IPS-18c (cell line): ENCODE measurements around the gene HOXB2.

Experiments used
- H3K4me3 ChIP-seq: 2 replicates; pipeline ENCODE4 v1.7.0; 2013; ENCODE audit warnings: low read depth, mild to moderate bottlenecking, low read length, moderate library complexity; ENCODE audit not compliant: insufficient read depth
- H3K9me3 ChIP-seq: one replicate; pipeline ENCODE4 v1.6.1; 2013; ENCODE audit warnings: mild to moderate bottlenecking, low read length, moderate library complexity; ENCODE audit not compliant: control insufficient read depth, insufficient read depth

HOXB2 gene

DNA sequence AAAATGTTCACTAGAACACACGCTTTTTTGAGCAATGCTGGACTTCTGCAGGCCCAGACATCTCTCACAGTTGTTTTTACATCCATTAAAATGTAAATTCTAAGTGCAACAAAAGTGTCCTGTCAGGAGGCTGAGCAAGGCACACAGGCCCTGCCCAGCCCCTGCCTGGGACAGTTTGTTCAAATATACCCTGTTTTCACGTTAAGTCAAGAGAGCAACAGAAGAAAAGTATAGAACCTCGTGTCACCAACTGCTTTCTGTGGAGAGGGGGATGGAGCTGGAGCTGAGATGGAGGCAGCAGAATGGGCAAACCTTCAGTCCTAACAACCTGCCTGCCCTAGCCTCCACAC lies 4.3 kb upstream of the HOXB2 start:
- Histone ChIP-seq H3K4me3 (no peak overlapping the region), H3K9me3 (no peaks in the 10 kb centered on the region)

DNA sequence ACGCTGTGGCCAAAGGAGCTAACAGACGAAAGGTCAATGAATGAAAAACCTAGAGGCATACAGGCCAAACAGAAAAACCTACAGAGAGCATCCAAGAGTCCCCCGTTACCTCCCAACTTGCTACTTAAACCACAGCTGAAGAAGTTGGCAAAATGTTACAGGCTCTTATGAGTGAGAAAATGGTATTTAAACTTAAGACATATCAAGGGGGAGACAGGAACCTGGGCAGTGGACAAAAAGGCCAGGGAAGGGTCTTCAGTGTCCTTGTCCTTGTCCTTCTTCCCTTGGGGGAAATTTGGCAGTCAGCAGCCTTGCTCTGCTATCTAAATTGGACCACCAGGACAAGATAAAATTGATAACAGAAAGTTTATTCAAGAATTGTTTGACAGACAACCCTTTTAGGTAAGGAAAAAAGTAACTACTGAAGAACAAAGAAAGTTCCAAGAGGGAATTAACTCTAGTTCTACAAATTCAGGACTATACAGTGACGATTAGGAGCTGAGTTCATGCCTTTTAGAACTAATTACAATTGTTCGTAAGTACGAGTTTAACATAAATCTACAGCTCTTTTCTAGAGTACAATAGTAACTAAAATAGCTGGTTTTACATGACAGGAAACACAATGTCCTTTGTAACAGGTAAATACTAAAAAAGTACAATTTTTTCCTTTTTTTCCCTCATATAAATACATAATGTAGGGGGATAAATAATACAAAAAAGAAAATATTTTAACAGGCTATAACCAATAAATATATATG lies 3.8 kb upstream of the HOXB2 start:
- H3K4me3 ChIP-seq: peak overlapping the region; percentile 26; the same call in 1 of the 2 replicates
- no peaks in the 10 kb centered on the region for H3K9me3 ChIP-seq

DNA sequence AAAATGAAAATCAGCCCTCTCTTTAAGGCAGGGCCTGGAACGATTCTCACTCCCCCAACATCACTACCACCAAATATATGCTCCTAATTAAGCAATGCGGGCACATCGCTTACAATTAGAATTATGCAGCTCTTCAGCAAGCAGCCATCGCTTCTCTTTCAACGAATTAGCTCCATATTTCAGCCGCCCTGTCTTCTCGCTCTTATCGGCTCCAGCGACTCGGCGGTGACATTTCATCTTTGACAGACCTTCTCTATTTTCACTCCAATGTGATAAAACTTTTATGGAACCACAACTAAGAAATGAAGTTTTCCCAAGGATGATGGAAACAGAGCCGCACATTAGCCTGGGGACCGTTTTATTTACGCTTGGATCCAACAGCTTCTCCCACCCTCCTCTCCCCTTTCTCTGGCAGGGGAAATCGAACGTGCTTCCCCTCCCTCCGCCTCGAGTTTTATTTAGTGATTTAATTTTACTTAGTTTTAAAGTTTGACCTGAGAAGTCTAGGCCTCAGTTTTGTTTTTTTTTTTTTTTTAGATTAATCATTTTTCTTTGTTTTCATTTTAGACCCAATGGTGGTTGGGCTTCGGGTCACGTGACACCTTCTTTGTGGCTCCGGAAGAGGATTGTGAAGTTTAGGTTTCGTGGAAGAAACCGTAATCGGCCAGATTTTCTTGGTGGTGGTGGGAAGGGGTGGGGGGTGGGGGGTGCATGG lies 3.1 kb upstream of the HOXB2 start:
- H3K4me3 ChIP-seq: peak overlapping the region; percentile 26; the same call in 1 of the 2 replicates

DNA sequence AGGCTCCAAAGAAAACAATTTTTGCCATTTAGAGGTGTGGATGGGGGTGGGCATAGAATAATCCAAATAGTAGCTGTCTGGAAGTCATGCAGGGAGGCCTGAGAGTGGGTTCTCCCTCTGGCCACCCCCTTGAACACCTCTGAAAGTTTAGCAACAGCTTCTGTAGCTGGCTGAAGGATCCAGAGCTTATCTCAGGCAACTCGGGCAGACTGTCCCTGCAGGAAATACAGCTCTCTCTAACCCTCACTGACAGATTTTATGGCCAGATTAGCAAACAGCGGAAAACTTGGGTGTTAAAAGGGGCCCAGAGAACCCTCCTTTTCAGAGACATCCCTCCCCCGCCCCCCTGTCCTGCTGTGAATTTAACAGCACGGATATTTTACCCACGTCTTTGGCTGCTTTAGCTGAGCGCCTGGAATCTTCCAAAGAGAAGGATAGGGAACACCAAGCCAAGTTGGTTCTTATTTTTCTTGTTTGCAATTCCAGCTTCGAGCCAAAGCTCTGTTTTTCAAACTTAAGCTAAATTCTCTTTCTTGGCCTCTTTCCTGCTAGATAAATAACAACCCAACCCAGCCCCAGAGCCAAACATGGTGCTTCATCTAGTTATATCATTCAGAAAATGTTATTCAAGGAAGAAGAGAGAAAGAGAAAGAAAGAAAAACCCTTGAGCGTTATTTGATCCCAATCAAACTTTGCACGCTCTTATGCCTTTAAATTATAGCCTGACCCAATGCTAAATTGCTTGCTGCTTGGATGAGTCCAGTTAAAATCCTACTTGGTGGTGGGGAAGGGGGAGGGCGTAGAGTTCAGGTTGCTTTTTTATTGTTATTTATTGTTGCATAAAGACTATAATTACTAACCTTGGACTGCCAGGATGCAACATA lies 2.3 kb upstream of the HOXB2 start:
- peak overlapping the region; percentile 36; the same call in 1 of the 2 replicates for H3K4me3 ChIP-seq
- no peaks in the 10 kb centered on the region for H3K9me3 ChIP-seq

More for the DNA sequence above, 3.1 kb upstream of the HOXB2 start:
- no peaks in the 10 kb centered on the region for H3K9me3 ChIP-seq

DNA sequence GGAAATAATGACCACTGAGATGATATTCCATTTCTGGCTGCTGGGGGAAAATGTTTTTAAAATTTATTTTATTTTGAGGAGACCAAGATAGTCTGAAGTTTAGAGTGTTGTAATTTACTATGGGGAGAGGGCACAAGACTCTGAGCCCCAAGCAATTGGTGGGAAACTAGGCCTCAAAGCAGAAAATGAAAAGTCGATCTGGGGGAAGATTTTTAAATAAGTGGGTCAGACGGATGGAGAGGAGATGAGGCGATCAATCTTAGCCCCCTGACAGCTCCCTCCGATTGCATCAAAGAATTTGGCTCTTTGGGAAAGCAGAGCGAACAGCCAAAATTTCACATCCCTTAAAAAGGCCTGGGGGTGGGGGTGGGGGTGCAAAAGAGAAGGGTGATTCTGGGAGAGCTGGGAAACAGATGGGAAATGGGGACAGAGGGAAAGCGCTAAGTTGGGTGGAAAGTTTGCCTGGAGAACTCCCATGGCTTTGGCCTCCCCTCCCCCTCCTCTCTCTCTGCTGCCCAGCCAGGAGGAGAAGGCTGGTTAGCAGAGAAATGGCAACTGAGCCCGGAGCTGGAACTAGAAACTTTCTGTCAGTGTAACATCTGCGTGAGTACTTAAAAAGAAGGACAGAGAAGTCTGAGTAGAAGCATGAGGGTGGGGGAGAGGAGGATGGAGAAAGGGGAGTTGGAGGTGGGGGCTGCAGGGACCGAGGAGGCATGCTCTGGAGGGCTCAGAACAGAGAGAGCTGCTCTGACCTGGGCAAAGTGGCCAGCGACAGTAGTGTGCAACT lies 1.4 kb upstream of the HOXB2 start:
- H3K4me3 ChIP-seq: peak overlapping the region; percentile 36; the same call in 1 of the 2 replicates

DNA sequence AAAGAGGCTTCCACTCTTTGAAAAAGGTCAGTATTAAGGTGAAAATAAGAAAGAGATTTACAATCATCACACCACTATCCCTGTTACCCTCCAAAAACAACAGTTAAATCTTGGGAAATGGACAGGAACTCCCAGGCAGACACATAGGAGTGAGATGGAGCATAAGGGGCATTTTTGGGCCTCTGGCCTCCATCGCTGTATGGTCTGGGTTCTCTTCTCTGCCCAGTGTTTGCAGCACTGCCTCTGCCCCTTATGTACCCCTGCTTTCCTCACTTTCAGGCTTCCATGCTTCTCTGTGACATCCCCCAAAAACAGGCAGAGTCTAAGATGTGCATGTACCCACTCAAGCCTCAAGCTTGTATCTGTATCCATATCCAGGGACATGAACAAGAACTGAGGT lies 630 bp upstream of the HOXB2 start:
- Histone ChIP-seq H3K9me3 (no peaks in the 10 kb centered on the region), H3K4me3 (no peak overlapping the region)

More for the DNA sequence above, 1.4 kb upstream of the HOXB2 start:
- no peaks in the 10 kb centered on the region for H3K9me3 ChIP-seq

DNA sequence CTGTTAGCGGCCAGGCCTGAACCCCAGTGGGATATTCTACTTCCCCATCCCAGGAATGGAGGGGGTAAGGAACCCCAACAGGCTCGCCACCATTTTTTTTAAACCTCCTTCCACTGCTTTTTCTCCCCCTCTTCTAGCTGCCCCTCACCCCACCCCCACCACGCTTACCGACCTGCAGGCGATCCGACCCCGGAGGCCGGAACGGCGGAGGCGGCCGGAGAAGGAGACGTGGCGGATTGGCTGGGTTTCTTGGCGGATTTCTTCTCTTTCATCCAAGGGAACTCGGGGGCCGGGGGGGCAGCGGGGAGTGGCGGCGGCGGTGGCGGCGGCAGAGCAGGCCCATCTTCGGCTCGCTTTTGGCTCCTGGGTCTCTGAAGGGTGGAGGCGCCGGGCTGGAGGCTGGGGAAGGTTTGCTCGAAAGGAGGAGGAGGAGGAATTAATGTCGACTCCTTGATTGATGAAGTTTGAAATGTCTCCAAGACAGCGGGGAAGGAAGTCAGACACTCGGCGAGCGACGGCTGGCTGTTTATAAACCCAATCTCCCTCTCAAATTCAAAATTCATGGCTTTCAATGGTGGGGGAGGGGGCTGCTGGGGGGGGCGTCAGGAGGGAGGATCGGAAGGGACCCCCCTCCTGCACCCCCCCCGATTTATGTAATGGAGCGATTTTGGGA lies 424 bp downstream of the HOXB2 start:
- H3K9me3 ChIP-seq: no peaks in the 10 kb centered on the region
- H3K4me3 ChIP-seq: peak overlapping the region; percentile 47; the same call in 1 of the 2 replicates

DNA sequence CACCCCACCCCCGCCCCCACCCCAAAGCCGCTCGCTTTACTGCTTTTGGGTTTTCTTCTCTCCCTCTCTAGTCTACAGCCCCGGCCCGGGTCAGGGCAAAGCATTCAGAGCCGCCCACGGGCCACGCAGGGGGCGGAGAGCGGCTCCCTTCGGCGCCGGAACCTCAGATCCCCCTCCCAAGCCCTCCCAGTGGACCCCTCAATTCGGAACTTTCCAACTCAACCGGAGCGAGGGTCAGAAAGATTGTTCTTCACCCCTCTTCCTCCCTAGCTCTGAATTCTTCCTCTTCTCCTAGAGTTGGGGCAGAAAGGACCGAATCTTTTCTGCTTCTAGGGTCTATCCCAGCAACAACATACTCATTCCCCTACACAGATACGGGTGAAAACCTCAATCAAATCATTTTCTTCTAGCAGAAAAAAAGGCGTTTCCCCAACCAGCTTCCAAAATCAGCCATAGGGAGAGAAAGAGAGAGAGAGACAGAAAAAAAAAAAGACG lies 1.0 kb downstream of the HOXB2 start:
- Histone ChIP-seq H3K4me3 (peak overlapping the region; percentile 47; the same call in 1 of the 2 replicates), H3K9me3 (no peaks in the 10 kb centered on the region)

DNA sequence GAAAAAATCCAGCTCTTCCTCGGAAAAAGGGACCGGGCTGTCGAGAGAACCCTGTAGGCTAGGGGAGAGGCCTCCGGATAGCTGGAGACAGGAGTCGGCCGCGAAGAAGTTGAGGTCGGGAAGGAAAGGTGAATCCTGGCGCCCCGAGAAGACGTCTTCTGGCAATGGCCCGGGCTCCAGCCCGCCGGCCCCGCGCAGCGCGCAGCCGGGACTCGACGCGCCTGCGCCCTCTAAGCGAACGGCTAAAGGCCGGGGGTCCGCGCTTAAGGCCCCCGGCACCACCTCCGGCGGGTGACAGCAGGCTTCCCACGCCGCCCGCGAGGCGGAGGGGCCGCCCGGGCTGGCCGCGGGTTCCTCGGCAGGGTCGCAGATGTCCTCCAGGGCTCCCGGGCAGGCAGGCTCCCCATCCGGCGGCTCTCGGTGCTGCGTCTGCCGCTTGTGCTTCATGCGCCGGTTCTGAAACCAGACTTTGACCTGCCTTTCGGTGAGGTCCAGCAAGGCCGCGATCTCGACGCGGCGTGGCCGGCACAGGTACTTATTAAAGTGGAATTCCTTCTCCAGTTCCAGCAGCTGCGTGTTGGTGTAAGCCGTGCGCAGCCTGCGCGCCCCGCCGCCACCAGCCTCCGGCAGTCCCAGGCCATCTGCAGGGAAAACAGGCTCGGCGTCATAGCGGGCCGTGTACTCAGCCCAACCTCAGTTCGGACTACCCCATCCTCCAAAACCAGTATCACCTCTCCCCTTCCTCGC lies 1.6 kb downstream of the HOXB2 start:
- H3K4me3 ChIP-seq: peak overlapping the region; percentile 47; the same call in 1 of the 2 replicates

DNA sequence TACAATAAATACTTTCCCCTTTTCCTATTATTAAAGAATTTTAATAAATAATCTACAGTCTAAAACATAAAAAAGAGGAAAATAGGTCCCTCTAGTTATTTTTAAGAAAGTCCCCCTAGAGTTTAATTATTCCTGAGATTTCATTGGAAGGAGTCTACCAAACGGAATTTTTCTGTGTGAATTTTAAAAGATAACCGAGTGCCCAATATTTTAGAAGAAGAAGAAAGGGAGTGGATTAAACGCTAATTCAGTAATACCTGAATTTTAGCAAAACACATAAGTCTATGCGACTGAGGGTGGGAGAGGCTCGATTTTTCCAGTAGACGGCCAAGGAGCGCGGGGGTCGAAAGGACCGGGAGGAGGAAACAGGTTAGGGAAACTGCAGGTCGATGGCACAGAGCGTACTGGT lies 2.2 kb downstream of the HOXB2 start:
- H3K4me3 ChIP-seq: peak overlapping the region; percentile 53; the same call in 1 of the 2 replicates

More for the DNA sequence above, 1.6 kb downstream of the HOXB2 start:
- no peaks in the 10 kb centered on the region for H3K9me3 ChIP-seq

DNA sequence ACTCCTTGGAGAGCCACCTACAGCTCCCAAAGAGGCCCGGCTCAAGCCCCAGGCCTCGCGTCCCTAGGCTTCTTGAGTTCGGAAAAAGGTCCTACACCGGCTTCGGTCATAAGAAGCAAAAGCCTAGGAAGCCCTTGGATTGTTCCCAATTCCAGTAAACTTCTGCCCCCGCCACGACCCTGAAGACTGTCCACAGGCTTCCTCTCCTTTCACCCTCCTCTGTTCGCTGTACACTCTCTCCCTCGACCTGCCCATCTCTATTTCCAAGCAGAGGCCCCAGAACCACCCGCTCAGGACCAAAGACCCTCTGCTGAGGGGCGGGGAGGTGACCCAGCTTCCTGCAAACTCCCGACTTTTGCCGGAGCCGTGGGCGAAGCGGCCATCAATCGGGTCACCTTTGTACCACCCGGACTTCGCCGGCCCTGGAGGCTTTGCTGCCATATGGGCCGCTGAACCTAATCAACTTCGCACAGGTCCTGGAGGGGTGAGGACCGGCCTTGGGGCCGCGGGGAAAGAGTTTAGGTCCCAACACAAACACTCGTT lies 2.7 kb downstream of the HOXB2 start:
- H3K4me3 ChIP-seq: peak overlapping the region; percentile 53

More for the DNA sequence above, 2.2 kb downstream of the HOXB2 start:
- H3K9me3 ChIP-seq: no peaks in the 10 kb centered on the region

DNA sequence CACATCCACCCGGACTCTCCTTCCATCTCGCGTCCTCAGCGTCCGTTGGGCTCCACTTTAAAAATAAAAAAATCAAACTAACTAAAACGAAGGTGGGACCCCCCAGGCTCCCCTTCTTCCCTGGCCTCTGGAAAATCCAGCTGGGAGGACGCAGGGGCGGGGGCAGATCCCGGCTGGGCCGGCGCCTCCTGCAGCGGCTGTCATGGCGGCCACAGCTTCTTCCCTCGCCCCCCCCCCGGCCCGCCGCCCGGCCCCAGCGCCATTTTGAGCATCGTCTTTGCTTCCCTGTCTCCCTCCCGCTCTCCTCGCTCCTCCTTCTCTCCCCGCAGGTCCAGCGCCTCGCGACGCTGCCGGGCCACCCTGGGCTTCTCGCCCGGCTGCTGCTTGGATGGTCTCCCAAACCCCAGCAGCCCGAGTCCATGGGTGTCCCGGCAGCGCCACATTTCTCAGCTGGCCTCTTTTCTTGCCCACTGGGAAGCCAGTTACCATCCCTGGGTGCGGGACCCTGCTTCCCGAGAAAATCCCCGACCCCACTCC lies 3.3 kb downstream of the HOXB2 start:
- peak overlapping the region; percentile 53 for H3K4me3 ChIP-seq
- H3K9me3 ChIP-seq: no peaks in the 10 kb centered on the region

More for the DNA sequence above, 2.7 kb downstream of the HOXB2 start:
- no peaks in the 10 kb centered on the region for H3K9me3 ChIP-seq

DNA sequence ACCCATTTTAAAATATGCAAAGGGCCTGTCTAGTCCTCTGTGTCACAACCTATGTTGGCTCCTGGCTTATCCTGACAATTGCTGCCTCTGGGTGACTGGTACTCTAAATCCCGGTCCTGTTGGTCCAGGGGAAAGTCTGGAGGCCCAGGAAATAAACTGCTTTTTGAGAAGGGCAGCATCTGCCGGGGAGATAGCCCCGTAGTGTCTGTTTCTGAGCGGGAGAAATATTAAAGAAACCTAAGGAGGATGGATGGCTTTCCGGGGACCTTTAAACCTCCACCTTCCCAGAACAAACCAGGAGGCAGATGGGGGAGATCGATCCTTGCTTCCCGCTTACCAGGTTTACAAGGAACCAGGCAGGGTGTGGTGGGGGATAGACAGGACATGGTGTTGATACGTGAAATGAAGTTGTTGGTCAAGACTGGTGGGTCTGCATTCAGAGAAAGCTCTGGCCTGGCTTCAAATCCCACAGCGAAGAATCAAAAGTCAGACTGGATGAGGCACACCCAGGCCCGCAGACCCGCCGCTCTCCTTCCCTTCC lies 3.8 kb downstream of the HOXB2 start:
- Histone ChIP-seq H3K9me3 (no peaks in the 10 kb centered on the region), H3K4me3 (peak overlapping the region; percentile 53)

DNA sequence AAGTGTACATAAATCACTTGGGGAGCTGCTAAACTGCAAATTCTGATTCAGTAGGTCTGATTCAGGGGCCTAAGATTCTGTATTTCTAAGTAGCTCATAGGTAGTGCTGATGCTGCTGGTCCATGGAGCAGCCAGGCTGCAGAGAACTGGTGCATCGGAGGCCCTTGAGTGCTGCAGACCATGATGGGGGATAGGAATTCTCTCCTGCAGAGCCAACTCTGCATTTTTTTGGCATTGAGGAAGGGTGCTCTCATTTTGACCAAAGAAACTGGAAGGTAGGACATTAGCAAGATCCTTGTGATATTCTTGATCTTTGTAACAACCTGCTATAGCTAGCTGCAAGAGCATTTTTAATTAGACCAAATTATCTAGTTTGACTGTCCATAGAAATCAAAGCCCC lies 4.7 kb downstream of the HOXB2 start:
- H3K4me3 ChIP-seq: no peak overlapping the region
- H3K9me3 ChIP-seq: no peaks in the 10 kb centered on the region

DNA sequence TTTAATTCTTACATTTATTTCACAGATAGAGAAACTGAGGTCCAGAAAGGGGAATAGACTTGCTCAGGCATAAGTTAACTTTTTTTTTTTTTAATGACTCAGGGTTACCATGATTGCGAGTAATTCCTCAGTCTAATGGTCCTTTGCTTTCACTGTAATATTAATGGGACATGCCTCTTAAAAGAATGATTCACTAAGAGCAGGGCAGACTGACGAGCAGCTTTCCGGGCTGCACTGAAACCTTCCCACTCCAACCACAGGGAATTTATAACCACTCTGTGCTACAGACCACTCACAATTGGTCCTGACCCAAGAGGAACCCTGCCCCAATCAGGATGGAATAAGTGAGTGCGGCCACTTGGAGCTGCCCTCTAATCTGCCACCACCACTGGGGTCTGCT lies 5.7 kb downstream of the HOXB2 start:
- no peaks in the 10 kb centered on the region for H3K9me3 ChIP-seq

More for the DNA sequence above, 5.7 kb downstream of the HOXB2 start:
- no peak overlapping the region for H3K4me3 ChIP-seq
